ENCODE measurements around the gene RSAD2. TPM values are rescaled to one million over a fixed set of nuclear protein-coding genes. Genes with fewer than 3 reads are reported as not detected.

RSAD2 gene
- total RNA-seq, 2 donors from 2014 or later = 0.72 to 4.7 TPM

GRCh38 chr2:6834163-6834562, 43.4 kb upstream of the RSAD2 start:
- H3K9me3 ChIP-seq = no peaks in the 10 kb centered on the region
- intact Hi-C loops (cut with DNase I) = no loop called here
- no peak for TF ChIP-seq CTCF (IDR thresholded peaks at IDR 0.05)
- H3K36me3 ChIP-seq = no peaks in the 10 kb centered on the region
- H3K4me3 ChIP-seq = no peak overlapping the region
- DNase-seq = no peak
- H3K27ac ChIP-seq = no peak overlapping the region
- no peaks in the 10 kb centered on the region for H3K27me3 ChIP-seq
- no peak overlapping the region for H3K9ac ChIP-seq (ENCODE audit: low read depth in 2 of 2, low read length in 2 of 2)
- H3K4me1 ChIP-seq = no peaks in the 10 kb centered on the region

GRCh38 chr2:6835467-6835866, 42.1 kb upstream of the RSAD2 start:
- H3K9ac ChIP-seq (ENCODE audit: low read depth in 2 of 2, low read length in 2 of 2) = no peak overlapping the region
- H3K27ac ChIP-seq = no peak overlapping the region
- H3K4me1 ChIP-seq = no peaks in the 10 kb centered on the region
- DNase-seq = no peak
- no peaks in the 10 kb centered on the region for H3K9me3 ChIP-seq
- H3K36me3 ChIP-seq = no peaks in the 10 kb centered on the region
- TF ChIP-seq CTCF (IDR thresholded peaks at IDR 0.05) = no peak
- intact Hi-C loops (cut with DNase I) = no loop called here
- H3K4me3 ChIP-seq = no peak overlapping the region
- H3K27me3 ChIP-seq = no peaks in the 10 kb centered on the region

- no peak for TF ChIP-seq CTCF (IDR thresholded peaks at IDR 0.05)
- H3K27me3 ChIP-seq = no peaks in the 10 kb centered on the region
- no peak overlapping the region for H3K27ac ChIP-seq
- no peak overlapping the region for H3K4me3 ChIP-seq
- H3K9ac ChIP-seq (ENCODE audit: low read depth in 2 of 2, low read length in 2 of 2) = no peak overlapping the region
- H3K36me3 ChIP-seq = no peaks in the 10 kb centered on the region
- intact Hi-C loops (cut with DNase I) = no loop called here
- H3K9me3 ChIP-seq = no peaks in the 10 kb centered on the region
- no peaks in the 10 kb centered on the region for H3K4me1 ChIP-seq
- no peak for DNase-seq
Measured at GRCh38 chr2:6838673-6839319, 38.8 kb upstream of the RSAD2 start.

- intact Hi-C loops (cut with DNase I) = no loop called here
- TF ChIP-seq CTCF (IDR thresholded peaks at IDR 0.05) = no peak
- Histone ChIP-seq H3K9ac (ENCODE audit: low read depth in 2 of 2, low read length in 2 of 2) (no peak overlapping the region), H3K27ac (no peak overlapping the region), H3K9me3 (peaks cover 14% of the 10 kb centered on the region), H3K4me1 (no peaks in the 10 kb centered on the region), H3K4me3 (no peak overlapping the region), H3K36me3 (no peaks in the 10 kb centered on the region), H3K27me3 (no peaks in the 10 kb centered on the region)
- no peak for DNase-seq
Measured at GRCh38 chr2:6841537-6842287, 35.9 kb upstream of the RSAD2 start.

GRCh38 chr2:6845312-6845711, 32.3 kb upstream of the RSAD2 start:
- no peak overlapping the region for H3K27ac ChIP-seq
- no peaks in the 10 kb centered on the region for H3K27me3 ChIP-seq
- no peak overlapping the region for H3K4me3 ChIP-seq
- H3K4me1 ChIP-seq = no peaks in the 10 kb centered on the region
- TF ChIP-seq CTCF (IDR thresholded peaks at IDR 0.05) = no peak
- H3K9ac ChIP-seq (ENCODE audit: low read depth in 2 of 2, low read length in 2 of 2) = no peak overlapping the region
- no peaks in the 10 kb centered on the region for H3K36me3 ChIP-seq
- intact Hi-C loops (cut with DNase I) = no loop called here
- no peak for DNase-seq
- peaks cover 14% of the 10 kb centered on the region for H3K9me3 ChIP-seq

All from colonic mucosa (tissue), 4 donors.